HG03175 (cell line): ENCODE results near the gene EXOSC10.
"Not testable (repeated sequence)": the region's sequence is repeated elsewhere in the genome, so short reads cannot be mapped to it uniquely, and the experiment has no call there.

Experiments used
- ATAC-seq: cut with Tn5 transposase; IDR thresholded peaks from one replicate; pipeline ENCODE4 v1.9.1; 2021; ENCODE audit warnings: mild to moderate bottlenecking, moderate library complexity; ENCODE audit not compliant: unreplicated experiment

The EXOSC10 gene

DNA sequence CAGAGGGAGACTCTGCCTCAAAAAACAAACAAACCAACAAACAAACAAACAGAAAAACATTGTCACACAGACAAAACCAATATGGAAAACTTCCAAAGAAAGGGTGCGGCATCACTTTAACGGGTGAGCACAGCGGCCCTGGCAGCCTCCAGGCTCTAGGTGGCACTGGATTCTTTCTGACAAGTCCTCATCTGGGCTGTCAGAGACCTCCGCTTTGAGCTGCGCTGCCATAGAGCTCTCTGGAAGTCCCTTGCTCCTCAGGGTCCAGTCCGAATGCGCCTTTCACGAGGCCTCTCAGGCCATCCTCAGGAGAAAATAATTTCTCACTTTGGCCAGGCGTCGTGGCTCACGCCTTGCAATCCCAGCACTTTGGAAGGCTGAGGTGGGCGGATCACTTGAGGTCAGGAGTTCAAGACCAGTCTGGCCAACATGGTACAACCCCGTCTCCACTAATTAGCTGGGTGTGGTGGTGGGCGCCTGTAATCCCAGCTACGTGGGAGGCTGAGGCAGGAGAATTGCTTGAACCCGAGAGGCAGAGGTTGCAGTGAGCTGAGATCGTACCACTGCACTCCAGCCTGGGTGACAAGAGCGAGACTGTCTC lies 35.6 kb downstream of the EXOSC10 start:
- ATAC-seq, result not testable (repeated sequence)

GRCh38 chr1:11062965-11063401 lies 36.7 kb downstream of the EXOSC10 start:
- no peak for ATAC-seq

GRCh38 chr1:11061652-11062365 lies 37.9 kb downstream of the EXOSC10 start:
- ATAC-seq, result no peak

DNA sequence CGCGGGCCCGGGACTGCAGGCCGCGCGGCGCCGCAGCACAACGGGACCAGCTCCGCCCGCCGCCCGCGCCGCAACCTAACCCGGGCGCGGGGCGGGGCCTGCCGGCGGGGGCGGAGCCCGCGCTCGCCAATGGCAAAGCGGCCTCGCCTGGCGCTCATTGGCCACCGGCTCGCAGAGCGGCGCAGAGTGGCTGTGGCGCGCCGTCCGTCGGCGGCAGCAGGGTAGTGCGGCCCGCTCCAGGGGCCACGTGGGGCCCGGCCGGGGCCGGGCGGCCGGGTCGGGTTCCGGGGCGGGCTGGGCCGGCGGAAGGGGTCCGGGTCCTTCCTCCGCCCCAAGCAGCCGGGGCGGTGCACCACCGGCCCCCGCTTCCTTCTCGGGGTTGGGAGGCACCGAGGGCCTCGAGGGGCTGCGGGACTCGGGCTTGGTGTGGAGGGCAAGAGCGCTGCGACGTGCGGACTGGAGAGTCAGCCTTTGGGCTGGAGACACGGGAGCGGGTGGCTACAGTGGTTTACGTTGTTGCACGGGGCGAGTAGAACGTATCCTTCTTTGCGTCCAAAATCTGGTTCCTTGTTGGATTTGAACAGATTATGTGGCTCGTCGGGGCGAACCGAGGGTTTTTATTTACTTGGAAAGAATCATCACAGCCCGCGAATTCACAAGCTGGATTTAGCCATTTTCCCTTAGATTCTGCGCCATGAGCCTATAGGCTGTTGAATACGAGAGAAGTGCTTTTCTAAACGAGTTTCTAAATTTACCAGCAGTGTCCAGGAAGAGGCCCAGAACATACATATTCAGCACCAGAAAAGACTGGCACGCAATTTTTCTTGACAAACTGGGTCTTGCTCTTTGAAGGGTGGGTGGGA lies 39.5 kb downstream of the EXOSC10 start, which contains the start of gene SRM:
SRM (minus strand) TSS at position 51 of the 863 bp plus-strand sequence. CDS start 75 bp downstream, outside the sequence.
- ATAC-seq, result peak; percentile 93

DNA sequence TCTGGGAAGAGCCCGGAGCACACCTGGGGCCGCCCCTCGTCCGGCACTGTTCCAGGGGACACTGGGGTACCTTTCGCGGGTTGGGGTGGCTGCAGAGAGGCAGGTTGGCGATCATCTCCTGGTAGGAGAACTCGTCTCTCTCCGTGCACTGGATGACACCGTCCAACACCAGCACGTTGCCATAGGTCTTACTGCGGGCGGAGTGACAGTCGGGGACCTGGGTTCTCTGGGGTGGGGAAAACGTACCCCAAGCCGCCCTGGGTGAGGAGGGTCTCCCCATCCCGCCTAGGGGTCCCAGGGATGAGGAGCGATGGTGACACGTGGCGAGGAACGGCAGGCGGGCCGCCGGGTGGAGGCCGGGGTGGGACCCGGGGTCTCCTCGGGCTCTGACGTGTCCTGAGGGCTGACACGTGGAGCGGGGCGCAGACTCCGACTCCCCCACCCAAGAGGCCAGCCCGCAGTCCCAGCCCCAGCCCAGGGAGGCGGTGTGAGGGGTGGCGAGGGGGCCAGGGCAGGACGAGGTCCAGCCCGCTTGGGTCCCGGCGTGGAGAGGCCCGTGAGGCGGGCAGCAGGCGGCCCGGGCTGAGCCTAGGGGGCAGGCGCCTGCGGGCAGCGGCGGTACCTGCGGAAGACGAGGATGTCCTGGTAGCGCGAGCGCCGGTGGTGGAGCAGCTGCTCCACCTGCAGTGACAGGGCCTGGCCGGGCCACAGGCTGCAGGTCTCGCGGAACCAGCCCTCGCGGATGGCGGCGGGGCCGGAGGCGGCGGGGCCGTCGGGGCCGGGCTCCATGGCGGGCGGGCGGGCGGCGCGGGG lies 40.3 kb downstream of the EXOSC10 start:
- peak; percentile 22 for ATAC-seq

DNA sequence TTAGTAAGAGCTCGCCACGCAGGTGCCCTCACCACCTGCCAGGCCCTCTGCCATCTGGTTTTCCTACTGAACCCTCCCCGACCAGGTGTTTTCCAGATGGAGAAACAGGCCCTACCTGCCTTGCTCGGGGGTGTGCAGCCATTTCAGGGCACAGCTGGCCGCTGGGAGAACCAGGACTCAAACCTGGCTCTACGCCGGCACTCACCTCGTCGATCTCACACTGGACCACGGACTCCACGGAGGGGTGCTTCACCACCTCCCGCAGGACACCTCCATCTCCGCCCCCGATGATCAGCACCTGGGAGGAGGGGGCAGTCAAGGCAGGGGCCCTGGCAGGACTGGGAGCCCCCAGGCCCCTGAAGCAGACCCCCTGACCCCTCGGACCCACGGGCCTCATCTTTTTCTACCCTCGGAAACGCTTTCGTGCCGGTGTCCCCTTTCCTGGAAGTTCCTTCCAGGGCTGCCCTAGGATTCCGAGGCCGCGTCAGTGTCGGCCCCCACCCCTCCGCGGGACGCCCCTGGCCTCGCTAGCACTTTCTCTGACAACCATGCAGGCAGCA lies 41.0 kb downstream of the EXOSC10 start:
- ATAC-seq, result no peak

DNA sequence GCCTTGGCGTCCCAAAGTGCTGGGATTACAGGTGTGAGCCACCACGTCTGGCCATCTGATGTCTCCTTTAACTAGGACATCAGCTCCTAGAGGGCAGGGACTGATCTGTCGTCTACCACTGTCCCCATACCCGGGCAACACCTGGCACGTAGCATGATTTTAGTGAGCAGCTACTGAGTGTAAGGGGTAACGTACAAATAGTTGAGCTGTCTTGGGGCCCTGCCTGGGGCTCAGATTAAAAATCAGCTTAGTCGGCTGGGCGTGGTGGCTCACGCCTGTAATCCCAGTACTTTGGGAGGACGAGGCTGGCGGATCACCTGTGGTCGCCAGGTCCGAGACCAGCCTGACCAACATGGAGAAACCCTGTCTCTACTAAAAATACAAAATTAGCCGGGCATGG lies 41.6 kb downstream of the EXOSC10 start:
- no peak for ATAC-seq

- no peak for ATAC-seq
These were observed 42.2 kb downstream of the EXOSC10 start for GRCh38 chr1:11057477-11057876.

- no peak for ATAC-seq
These were observed 43.2 kb downstream of the EXOSC10 start for GRCh38 chr1:11056504-11056903.

GRCh38 chr1:11055676-11056075 lies 44.0 kb downstream of the EXOSC10 start:
- ATAC-seq, result no peak

DNA sequence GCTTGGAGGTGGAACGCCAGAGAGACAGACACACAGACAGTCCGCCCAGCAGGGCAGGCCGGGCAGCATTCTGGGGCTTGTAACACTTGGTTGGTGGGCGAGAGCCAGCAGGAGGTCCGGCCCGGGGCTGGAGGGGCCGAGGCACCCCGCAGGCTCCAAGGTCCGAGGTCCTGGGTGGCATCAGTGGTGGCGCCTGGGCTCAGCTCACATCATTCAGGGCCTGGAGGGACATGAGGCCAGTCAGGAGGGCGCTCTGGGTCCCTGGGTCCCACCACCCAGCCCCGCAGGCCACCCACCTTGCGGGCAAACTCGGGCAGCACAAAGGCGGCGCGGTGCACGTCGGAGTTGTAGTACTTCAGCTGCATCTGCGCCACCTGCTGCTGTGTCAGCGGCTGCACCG lies 45.0 kb downstream of the EXOSC10 start:
- ATAC-seq, result no peak

- no peak for ATAC-seq
These were observed 45.5 kb downstream of the EXOSC10 start for GRCh38 chr1:11054181-11054580.

- no peak for ATAC-seq
These were observed 45.9 kb downstream of the EXOSC10 start for GRCh38 chr1:11053758-11054137.

- ATAC-seq, result no peak
These were observed 46.6 kb downstream of the EXOSC10 start for GRCh38 chr1:11052839-11053757.

DNA sequence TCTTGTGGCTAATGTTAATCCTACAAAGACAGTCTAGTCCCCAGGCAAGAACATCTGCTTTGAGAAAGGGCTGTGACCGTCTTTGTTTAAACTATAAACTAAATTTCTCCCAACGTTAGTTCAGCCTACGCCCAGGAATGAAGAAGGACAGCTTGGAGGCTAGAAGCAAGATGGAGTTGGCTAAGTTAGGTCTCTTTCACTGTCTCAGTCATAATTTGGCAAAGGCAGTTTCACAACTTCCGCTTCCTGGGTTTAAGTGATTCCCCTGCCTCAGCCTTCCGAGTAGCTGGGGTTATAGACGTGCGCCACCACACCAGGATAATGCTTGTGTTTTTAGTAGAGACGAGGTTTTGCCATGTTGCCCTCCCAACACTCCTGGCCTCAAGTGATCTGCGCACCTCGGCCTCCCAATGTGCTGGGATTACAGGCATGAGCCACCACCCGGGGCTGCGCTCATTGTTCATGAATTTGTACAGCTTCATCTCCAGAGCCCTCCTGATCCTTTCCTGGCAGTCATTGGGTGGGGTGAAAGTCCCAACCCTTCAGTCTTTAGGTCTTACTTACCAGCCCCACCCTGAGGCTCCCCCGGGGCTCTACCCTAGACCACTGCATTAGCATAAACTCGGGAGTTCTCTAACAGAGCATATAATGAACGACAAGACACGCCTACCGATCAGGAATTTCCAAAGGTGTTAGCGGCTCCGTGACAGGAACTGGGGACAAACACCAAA lies 47.7 kb downstream of the EXOSC10 start:
- ATAC-seq, result no peak

DNA sequence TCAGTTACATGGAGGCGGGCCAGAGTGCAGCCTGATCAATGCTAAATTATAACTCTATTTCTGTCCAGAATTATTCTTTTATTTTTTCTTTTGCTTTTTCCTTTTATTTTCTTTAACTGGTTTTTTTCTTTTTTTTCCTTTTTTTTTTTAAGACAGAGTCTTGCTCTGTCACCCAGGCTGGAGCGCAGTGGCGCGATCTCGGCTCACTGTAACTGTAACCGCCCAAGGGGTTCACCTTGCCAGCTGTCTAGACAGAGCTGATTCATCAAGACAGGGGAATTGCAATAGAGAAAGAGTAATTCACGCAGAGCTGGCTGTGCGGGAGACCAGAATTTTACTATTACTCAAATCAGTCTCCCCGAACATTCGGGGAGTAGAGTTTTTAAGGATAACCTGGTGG lies 48.5 kb downstream of the EXOSC10 start:
- not testable (repeated sequence) for ATAC-seq

GRCh38 chr1:11046625-11047365 lies 52.9 kb downstream of the EXOSC10 start, which contains the start of gene MASP2:
Gene MASP2 (minus strand): TSS chr1:11047239. CDS start chr1:11047207, 32 bp downstream.
- no peak for ATAC-seq

- no peak for ATAC-seq
These were observed 53.5 kb downstream of the EXOSC10 start for GRCh38 chr1:11046270-11046566.
